Inflammatory macrophage treated with lipopolysaccharide for 4 hours (primary cell): ENCODE data around the gene BRD3OS.
"Not testable (repeated sequence)": the region's sequence is repeated elsewhere in the genome, so short reads cannot be mapped to it uniquely, and the experiment has no call there.

Experiments used
- DNase-seq: peaks from one replicate; pipeline ENCODE4 v3.0.0-alpha.2; 2020

Gene BRD3OS

GRCh38 chr9:134066526-134066912 is 41.2 kb downstream of the BRD3OS start:
- DNase-seq: no peak

GRCh38 chr9:134066913-134067851 is 41.9 kb downstream of the BRD3OS start:
- no peak for DNase-seq

GRCh38 chr9:134067904-134068743 is 42.8 kb downstream of the BRD3OS start, which contains the start of gene BRD3:
Gene BRD3, minus strand, starts transcription at chr9:134068026. Its CDS starts 14,549 bp downstream, at chr9:134053477.
- DNase-seq: peak; percentile 93

GRCh38 chr9:134068744-134069479 is 43.6 kb downstream of the BRD3OS start:
- DNase-seq: no peak

- DNase-seq: no peak
Observed at GRCh38 chr9:134069480-134070399, 44.5 kb downstream of the BRD3OS start.

GRCh38 chr9:134071149-134071548 is 45.9 kb downstream of the BRD3OS start:
- DNase-seq: no peak

GRCh38 chr9:134072683-134073082 is 47.4 kb downstream of the BRD3OS start:
- not testable (repeated sequence) for DNase-seq

- no peak for DNase-seq
Observed at GRCh38 chr9:134073500-134073899, 48.2 kb downstream of the BRD3OS start.

GRCh38 chr9:134075689-134076088 is 50.4 kb downstream of the BRD3OS start:
- not testable (repeated sequence) for DNase-seq

- no peak for DNase-seq
Observed at GRCh38 chr9:134076644-134077043, 51.4 kb downstream of the BRD3OS start.
